Psoas muscle (tissue), 8 donors: ENCODE data around the gene SLC38A9. TPM values are rescaled to one million over a fixed set of nuclear protein-coding genes. Genes with fewer than 3 reads are reported as not detected.
A peak's percentile ranks its signal among the peaks of the same experiment; 100 is the strongest.

Source experiments
- ATAC-seq, 4 donors: fragments of 200-7000 bp; cut with Tn5 transposase; one replicate each; pipeline ENCODE4 v1.9.1; 2020; ENCODE audit warnings: moderate library complexity in 3 of 4, mild to moderate bottlenecking in 2 of 4
- DNase-seq, 2 donors: peaks; one replicate each; pipeline ENCODE4 v3.0.0-alpha.2; 2020
- H3K27ac ChIP-seq: fragments of 200-600 bp; one replicate; pipeline ENCODE4 v1.8.0; 2022
- H3K27me3 ChIP-seq, 3 donors: fragments of 200-600 bp in 1 of 3; one replicate each; pipeline versions ENCODE4 v1.6.1 to v1.8.0; 2013 to 2022; ENCODE audit warnings: low read length in 2 of 3, mild to moderate bottlenecking in 2 of 3, moderate library complexity in 1 of 3; ENCODE audit not compliant: insufficient read depth in 3 of 3
- H3K36me3 ChIP-seq, 2 donors: fragments of 200-600 bp in 1 of 2; one replicate each; pipeline versions ENCODE4 v1.6.1 to v1.8.0; 2013 to 2022; ENCODE audit warnings: low read depth in 1 of 2, mild to moderate bottlenecking in 1 of 2, moderate library complexity in 1 of 2; ENCODE audit not compliant: insufficient read depth in 1 of 2
- H3K4me1 ChIP-seq: fragments of 200-600 bp; one replicate; pipeline ENCODE4 v1.8.0; 2022
- H3K4me3 ChIP-seq: fragments of 200-600 bp; one replicate; pipeline ENCODE4 v1.8.0; 2022; ENCODE audit warnings: mild to moderate bottlenecking
- H3K9me3 ChIP-seq: fragments of 200-600 bp; one replicate; pipeline ENCODE4 v1.8.0; 2022
- WGBS, 3 donors: extraction: QIAGEN DNeasy Blood & Tissue Kit; methylation state at CpG; one replicate each; pipeline versions ENCODE4 v1.1.6 to v1.1.7; 2013; 5-methylcytosine and 5-hydroxymethylcytosine counted together
- intact Hi-C, 2 donors: fragments of 100-400 bp; cut with DNase I; formaldehyde crosslinking; loops; one replicate each; pipeline versions ENCODE4 v1.11.0 to v1.14.2; 2022
- polyA plus RNA-seq, 3 donors: library from polyadenylated mRNA; stranded (reverse); fragments of 200-250 nt; gene quantifications; one replicate each; pipeline ENCODE4 v1.2.3, GENCODE V29; 2013
- total RNA-seq, 4 donors: library from RNA; stranded (reverse); fragmentation: NEBNext Ultra II Directional in 2 of 4; extraction: Animal tissue kit (Norgen Biotek cat#: 25700) in 2 of 4; gene quantifications; one replicate each; pipeline versions ENCODE4 v1.2.1 to v1.2.4, GENCODE V29; 2021 to 2023
- TF ChIP-seq, protein P1 (sequence below): fragments of 200-600 bp; IDR thresholded peaks from one replicate; pipeline ENCODE4 v1.8.0; 2022; ENCODE audit warnings: antibody characterized with exemption
- donor health status: healthy with polysubstance abuse.
- donor health status: DM: no; HTN: no; CAD: no; lungs with moderate emphysema.
- donor health status: Bipolar disorder and iron deficiency.
- donor health status: healthy.
- donor health status: DM: yes; HTN: yes; CAD: no.
- donor health status: DM: no; HTN: no; CAD: no.
- donor health status: DM: no; HTN: no; CAD: no.
- donor health status: DM: yes; HTN: yes; CAD: no.

The SLC38A9 gene
- total and polyA plus RNA-seq, 7 donors, result 4.3 to 7.2 (median 6.8) TPM

DNA sequence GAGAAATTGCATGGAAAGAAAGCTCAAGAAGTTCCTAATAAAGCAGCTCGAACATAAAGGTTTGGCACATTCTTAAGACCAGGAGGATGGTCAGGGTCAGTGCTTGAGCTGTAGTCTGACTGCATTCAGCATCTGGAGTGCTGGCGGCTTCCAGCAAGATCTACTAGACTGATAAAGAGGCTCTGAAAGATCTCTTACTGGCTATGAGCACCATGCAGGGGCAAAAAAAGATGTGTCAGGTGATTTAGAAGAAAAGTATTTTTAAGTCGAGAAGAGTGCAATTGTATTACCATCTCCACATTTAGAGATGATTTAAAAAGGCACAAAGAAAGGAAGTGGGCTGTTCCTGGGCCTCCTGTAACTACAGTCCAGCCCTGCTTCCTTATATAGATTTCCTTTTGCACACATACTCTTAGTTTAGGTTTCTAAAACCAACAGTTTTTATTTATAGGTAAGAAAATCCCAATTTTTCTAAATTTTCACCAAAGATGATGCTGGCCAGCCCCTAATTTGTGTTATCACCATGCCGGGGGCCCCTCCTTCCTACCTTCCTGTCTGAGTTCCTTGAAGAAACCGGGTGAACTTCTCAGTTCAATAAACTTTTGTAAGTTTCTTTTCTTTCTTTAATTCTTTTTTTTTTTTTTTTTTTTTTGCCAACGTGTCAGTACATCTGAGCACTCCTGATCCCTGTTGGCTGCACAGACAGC lies 111.5 kb downstream of the SLC38A9 start:
- H3K9me3 ChIP-seq, result no peaks in the 10 kb centered on the region
- intact Hi-C loops, result loop anchor here in 1 of 2 donors (2.0 kb wide), 1 partner anchor 66 kb away; the partner anchor contains the start of gene PLPP1
- WGBS, 3 donors, result 14 to 16% (median 16%) methylated on average over 6 of the region's 6 CpGs
- H3K36me3 ChIP-seq, result no peaks in the 10 kb centered on the region
- DNase-seq, result no peak
- TF ChIP-seq, protein P1, sequence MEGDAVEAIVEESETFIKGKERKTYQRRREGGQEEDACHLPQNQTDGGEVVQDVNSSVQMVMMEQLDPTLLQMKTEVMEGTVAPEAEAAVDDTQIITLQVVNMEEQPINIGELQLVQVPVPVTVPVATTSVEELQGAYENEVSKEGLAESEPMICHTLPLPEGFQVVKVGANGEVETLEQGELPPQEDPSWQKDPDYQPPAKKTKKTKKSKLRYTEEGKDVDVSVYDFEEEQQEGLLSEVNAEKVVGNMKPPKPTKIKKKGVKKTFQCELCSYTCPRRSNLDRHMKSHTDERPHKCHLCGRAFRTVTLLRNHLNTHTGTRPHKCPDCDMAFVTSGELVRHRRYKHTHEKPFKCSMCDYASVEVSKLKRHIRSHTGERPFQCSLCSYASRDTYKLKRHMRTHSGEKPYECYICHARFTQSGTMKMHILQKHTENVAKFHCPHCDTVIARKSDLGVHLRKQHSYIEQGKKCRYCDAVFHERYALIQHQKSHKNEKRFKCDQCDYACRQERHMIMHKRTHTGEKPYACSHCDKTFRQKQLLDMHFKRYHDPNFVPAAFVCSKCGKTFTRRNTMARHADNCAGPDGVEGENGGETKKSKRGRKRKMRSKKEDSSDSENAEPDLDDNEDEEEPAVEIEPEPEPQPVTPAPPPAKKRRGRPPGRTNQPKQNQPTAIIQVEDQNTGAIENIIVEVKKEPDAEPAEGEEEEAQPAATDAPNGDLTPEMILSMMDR, result no peak
- H3K27ac ChIP-seq, result peak overlapping the region; percentile 86
- H3K4me3 ChIP-seq, result peak overlapping the region; percentile 49
- peak in 3 of 4 donors; percentile 25 to 35 (median 28) for ATAC-seq
- H3K4me1 ChIP-seq, result peaks cover 60% of the 10 kb centered on the region
- H3K27me3 ChIP-seq, result no peaks in the 10 kb centered on the region

DNA sequence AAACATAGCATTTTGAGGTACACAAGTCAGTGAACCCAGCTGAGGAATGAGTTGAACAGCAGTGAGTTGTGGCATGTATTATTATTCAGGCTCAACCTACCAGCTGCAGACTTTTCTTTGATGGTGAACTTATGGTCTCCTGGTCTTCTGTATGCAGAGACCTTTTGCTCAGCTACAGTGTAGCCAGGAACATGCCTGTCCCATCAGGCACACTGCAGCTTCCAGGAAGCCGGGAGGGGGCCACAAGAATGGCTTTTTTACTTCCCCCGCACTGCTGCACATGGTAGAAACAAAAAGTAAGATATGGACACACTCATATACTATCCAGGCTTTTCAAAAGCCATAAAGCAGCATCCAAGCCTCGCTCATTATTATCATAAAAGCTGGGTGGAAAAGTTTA lies 112.0 kb downstream of the SLC38A9 start:
- WGBS, 3 donors, result 48 to 58% (median 49%) methylated on average over 3 of the region's 3 CpGs
- peak overlapping the region; percentile 86 for H3K27ac ChIP-seq
- H3K27me3 ChIP-seq, result no peaks in the 10 kb centered on the region
- no peaks in the 10 kb centered on the region for H3K9me3 ChIP-seq
- no peak for ATAC-seq
- TF ChIP-seq, protein P1, result no peak
- H3K4me3 ChIP-seq, result no peak overlapping the region
- DNase-seq, result no peak
- H3K36me3 ChIP-seq, result no peaks in the 10 kb centered on the region
- intact Hi-C loops, result loop anchor here in 1 of 2 donors (2.0 kb wide), 1 partner anchor 65 kb away; the partner anchor contains the start of gene PLPP1
- H3K4me1 ChIP-seq, result peaks cover 60% of the 10 kb centered on the region

DNA sequence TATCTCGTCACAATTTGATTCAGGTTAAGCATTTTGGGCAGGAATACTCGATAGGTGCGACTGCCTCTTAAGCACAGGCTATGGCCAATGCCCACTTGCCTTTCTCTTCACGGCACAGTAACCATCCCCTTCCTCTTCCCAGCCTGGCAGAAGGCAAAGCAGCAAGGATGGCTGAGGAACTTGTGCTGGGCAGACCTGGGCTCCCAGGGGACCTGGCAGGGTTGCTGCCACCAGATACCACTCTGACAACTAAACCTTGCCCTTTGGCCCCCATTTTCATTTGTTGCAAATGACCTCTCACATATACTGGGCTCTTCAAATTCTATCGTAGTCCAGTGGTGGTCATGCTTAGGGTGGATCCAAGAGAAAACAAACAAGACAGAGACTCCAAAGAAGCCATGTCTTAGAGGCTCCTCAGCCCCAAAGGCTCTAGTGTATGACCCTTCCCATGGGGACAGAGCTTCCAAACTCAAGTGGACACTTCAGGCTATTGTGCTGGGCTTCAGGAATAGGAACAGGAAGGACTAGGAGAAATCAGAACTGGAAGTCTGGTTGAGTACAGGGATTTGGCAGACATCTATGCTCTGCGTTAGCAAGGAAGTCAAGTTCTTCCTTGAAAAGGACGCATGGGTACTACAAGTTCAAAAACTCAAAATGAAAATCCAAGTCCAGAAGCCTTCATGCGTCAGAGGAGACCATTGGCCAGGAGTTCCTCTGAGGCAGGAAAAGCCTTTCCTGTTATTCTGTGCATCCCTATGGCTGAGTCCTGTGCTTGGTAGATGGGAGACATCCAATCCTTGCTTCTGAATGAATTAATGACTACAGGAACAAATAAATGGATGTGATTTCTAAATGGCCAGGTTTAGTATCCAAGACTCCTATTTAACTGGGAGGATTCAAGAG lies 112.7 kb downstream of the SLC38A9 start:
- Histone ChIP-seq H3K27ac (peak overlapping the region; percentile 86), H3K36me3 (no peaks in the 10 kb centered on the region), H3K9me3 (no peaks in the 10 kb centered on the region), H3K27me3 (no peaks in the 10 kb centered on the region), H3K4me1 (peaks cover 55% of the 10 kb centered on the region), H3K4me3 (no peak overlapping the region)
- DNase-seq, result no peak
- no peak for ATAC-seq
- 72 to 79% (median 74%) methylated on average over 8 of the region's 8 CpGs for WGBS, 3 donors
- TF ChIP-seq, protein P1, result no peak
- intact Hi-C loops, result loop anchor here in 1 of 2 donors (2.0 kb wide), 1 partner anchor 65 kb away; the partner anchor contains the start of gene PLPP1

DNA sequence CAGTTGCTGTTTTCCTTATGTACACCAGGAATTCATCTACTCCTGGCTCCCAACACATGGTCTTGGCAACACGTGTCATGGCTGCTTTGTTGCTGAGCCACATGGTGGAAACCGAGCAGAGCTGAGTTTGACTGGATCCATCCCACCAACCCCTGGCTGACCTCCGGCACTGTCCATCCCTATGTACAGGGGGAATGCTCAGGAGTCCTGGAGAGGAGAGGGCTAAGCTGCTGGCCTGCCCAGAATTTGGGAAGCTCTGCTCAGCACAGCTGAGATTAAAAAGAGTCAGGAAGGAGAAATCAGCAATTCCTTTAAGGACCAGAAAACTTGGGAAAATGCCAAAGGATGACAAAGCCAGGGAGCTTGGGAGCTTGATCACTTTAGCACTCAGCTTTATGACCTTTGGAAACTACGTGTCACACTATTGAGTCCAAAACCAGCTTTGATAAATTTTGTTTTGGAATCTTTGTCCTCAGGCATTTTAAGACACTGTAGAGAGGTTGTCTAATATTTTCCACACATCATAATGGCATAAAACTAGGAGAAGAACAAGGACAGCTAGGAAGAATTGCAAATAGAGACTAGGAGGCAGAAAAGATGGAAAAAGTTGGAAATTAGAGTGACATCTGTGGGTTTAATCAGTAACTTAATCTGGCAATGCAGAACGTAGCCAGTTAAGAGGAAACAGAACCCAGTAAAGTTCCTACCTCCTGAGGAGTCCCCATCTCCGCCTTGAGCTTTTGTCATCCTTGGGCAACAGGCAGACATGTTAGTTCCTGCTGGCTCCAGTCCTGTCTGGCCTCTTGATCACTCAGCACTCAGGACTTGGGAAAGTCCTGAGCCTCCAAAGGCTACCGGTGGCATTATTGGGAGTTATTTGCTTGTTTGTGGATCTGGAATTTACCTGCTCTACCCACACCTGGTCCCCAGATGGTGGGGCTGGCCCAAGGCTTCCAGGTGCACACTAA lies 114.8 kb downstream of the SLC38A9 start:
- no peaks in the 10 kb centered on the region for H3K36me3 ChIP-seq
- peak in 2 of 4 donors; percentile 32 to 33 for ATAC-seq
- peaks cover 35% of the 10 kb centered on the region for H3K4me1 ChIP-seq
- intact Hi-C loops, result no loop called here
- 27 to 35% (median 29%) methylated on average over 7 of the region's 7 CpGs for WGBS, 3 donors
- TF ChIP-seq, protein P1, result no peak
- no peak overlapping the region for H3K4me3 ChIP-seq
- peak; percentile 62 to 65 for DNase-seq
- no peaks in the 10 kb centered on the region for H3K27me3 ChIP-seq
- H3K9me3 ChIP-seq, result no peaks in the 10 kb centered on the region
- peak overlapping the region; percentile 71 for H3K27ac ChIP-seq
